Transverse colon (tissue), 4 donors: ENCODE results near the gene FAM83C. TPM values are rescaled to one million over a fixed set of nuclear protein-coding genes. Genes with fewer than 3 reads are reported as not detected.

Experiments used
- DNase-seq: peaks from one replicate; pipeline ENCODE4 v3.0.0-alpha.2; 2019
- H3K27ac ChIP-seq, 4 donors: fragments of 200-600 bp; sonication (generic); 2 replicates each; pipeline ENCODE4 v1.5.1; 2016 to 2018; ENCODE audit warnings: inconsistent platforms in 4 of 4
- H3K27me3 ChIP-seq: fragments of 200-600 bp; sonication (generic); 2 replicates; pipeline ENCODE4 v1.5.1; 2017; ENCODE audit warnings: inconsistent platforms
- H3K36me3 ChIP-seq, 4 donors: fragments of 200-600 bp; sonication (generic); 2 replicates each; pipeline ENCODE4 v1.5.1; 2017 to 2019; ENCODE audit warnings: inconsistent platforms in 4 of 4
- H3K4me1 ChIP-seq, 4 donors: fragments of 200-600 bp; sonication (generic); 2 replicates each; pipeline ENCODE4 v1.5.1; 2017 to 2020; ENCODE audit warnings: inconsistent platforms in 4 of 4
- H3K4me3 ChIP-seq, 4 donors: fragments of 200-600 bp; sonication (generic); 1 replicate in 1 of 4; 2 replicates in 3 of 4; pipeline versions ENCODE4 v1.5.1 to v1.6.1; 2017 to 2019; ENCODE audit warnings: inconsistent platforms in 4 of 4
- H3K9me3 ChIP-seq, 2 donors: fragments of 200-600 bp; sonication (generic); 2 replicates each; pipeline ENCODE4 v1.5.1; 2017 to 2019; ENCODE audit warnings: inconsistent platforms in 2 of 2
- EP300 ChIP-seq: sonication (generic); formaldehyde crosslinking; IDR thresholded peaks from one replicate; pipeline ENCODE4 v1.6.1; 2017; ENCODE audit warnings: antibody characterized with exemption, low read depth
- POLR2A ChIP-seq: fragments of 450-650 bp; IDR thresholded peaks from one replicate; pipeline ENCODE4 v1.6.1; 2016; ENCODE audit warnings: antibody characterized with exemption, mild to moderate bottlenecking, moderate library complexity
- POLR2AphosphoS5 ChIP-seq, 3 donors: sonication (generic); formaldehyde crosslinking; IDR thresholded peaks; one replicate each; pipeline ENCODE4 v1.6.1; 2016; ENCODE audit warnings: antibody characterized with exemption in 3 of 3
- WGBS, 2 donors: methylation state at CpG; one replicate each; pipeline ENCODE4 v1.1.5; 2018; ENCODE audit warnings: low coverage in 1 of 2; 5-methylcytosine and 5-hydroxymethylcytosine counted together
- in situ Hi-C, 4 donors: fragments of 200-750 bp; cut with MboI; loops; one replicate each; pipeline versions ENCODE4 v1.15.0 to v1.15.1; 2017; ENCODE audit warnings: low sequenced_read_pairs in 3 of 4, low pct_ligation_motif_present in 1 of 4, low pct_unique_long_range_greater_than_20kb in 1 of 4
- intact Hi-C: fragments of 100-400 bp; cut with DNase I; formaldehyde crosslinking; loops from one replicate; pipeline ENCODE4 v1.15.1; 2023; ENCODE audit warnings: low total_unique reads
- total RNA-seq, 4 donors: library from RNA; depleted of rRNA; stranded (reverse); fragments of >200 nt; gene quantifications; one replicate each; pipeline ENCODE4 v1.1.0, GENCODE V29; 2016
- TF ChIP-seq, protein P1 (sequence below), 5 experiments: fragments of 200-600 bp in 3 of 5; fragments of 450-650 bp in 2 of 5; sonication (generic) in 3 of 5; IDR thresholded peaks; 1 replicate in 2 of 5; 2 replicates in 3 of 5; pipeline ENCODE4 v1.5.1; 2016 to 2017; ENCODE audit warnings: antibody characterized with exemption in 5 of 5, inconsistent platforms in 3 of 5, mild to moderate bottlenecking in 2 of 5, moderate library complexity in 1 of 5

FAM83C gene
- total RNA-seq, 4 donors from 2014 or later, result 0.14 TPM; not detected in 3

DNA sequence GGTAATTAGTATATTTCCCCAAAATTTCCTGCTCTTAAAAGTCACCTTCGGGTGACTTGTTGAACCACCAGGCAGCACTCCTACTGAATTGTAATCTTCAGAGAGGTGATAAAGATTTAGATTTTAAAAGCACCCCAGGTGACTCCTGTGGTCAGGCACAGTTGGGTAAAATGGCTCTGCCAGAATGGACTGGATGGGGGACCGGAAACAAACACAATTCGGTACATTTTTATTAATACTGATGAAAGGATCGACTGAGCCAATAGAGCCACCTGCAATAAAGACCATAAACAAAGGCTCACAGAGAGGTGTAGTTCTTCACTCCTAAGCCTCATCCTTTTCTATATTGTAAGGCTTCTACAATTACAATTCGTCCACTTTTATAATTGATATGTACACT is 19.6 kb upstream of the FAM83C start:
- no peak for DNase-seq
- no peak for TF ChIP-seq EP300
- WGBS, 2 donors, result 83 to 87% methylated on average over 4 to 5 of the region's 5 CpGs
- intact Hi-C loops, result no loop called here
- Histone ChIP-seq H3K9me3 (no peaks in the 10 kb centered on the region), H3K27ac (no peak overlapping the region), H3K4me1 (peaks cover 7 to 15% (median 12%) of the 10 kb centered on the region in 4 donors), H3K36me3 (no peaks in the 10 kb centered on the region), H3K4me3 (no peak overlapping the region), H3K27me3 (no peaks in the 10 kb centered on the region)
- in situ Hi-C loops, result no loop called here

- Histone ChIP-seq H3K9me3 (no peaks in the 10 kb centered on the region), H3K36me3 (no peaks in the 10 kb centered on the region), H3K27ac (no peak overlapping the region), H3K4me3 (no peak overlapping the region), H3K27me3 (no peaks in the 10 kb centered on the region), H3K4me1 (peaks cover 7 to 18% (median 15%) of the 10 kb centered on the region in 4 donors)
- DNase-seq, result peak; percentile 55
- in situ Hi-C loops (no loop called here), intact Hi-C loops (no loop called here)
- TF ChIP-seq EP300, result no peak
- no peak for TF ChIP-seq POLR2A
- TF ChIP-seq, protein P1, sequence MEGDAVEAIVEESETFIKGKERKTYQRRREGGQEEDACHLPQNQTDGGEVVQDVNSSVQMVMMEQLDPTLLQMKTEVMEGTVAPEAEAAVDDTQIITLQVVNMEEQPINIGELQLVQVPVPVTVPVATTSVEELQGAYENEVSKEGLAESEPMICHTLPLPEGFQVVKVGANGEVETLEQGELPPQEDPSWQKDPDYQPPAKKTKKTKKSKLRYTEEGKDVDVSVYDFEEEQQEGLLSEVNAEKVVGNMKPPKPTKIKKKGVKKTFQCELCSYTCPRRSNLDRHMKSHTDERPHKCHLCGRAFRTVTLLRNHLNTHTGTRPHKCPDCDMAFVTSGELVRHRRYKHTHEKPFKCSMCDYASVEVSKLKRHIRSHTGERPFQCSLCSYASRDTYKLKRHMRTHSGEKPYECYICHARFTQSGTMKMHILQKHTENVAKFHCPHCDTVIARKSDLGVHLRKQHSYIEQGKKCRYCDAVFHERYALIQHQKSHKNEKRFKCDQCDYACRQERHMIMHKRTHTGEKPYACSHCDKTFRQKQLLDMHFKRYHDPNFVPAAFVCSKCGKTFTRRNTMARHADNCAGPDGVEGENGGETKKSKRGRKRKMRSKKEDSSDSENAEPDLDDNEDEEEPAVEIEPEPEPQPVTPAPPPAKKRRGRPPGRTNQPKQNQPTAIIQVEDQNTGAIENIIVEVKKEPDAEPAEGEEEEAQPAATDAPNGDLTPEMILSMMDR (IDR thresholded peaks at IDR 0.05), result no peak
- TF ChIP-seq POLR2AphosphoS5 (IDR thresholded peaks at IDR 0.05), result no peak
- WGBS, 2 donors, result 76% methylated on average over 2 of the region's 2 CpGs; no CpG with 5 or more reads in 1 of the 2 donors
Observed at GRCh38 chr20:35311409-35311808, 19.2 kb upstream of the FAM83C start.

DNA sequence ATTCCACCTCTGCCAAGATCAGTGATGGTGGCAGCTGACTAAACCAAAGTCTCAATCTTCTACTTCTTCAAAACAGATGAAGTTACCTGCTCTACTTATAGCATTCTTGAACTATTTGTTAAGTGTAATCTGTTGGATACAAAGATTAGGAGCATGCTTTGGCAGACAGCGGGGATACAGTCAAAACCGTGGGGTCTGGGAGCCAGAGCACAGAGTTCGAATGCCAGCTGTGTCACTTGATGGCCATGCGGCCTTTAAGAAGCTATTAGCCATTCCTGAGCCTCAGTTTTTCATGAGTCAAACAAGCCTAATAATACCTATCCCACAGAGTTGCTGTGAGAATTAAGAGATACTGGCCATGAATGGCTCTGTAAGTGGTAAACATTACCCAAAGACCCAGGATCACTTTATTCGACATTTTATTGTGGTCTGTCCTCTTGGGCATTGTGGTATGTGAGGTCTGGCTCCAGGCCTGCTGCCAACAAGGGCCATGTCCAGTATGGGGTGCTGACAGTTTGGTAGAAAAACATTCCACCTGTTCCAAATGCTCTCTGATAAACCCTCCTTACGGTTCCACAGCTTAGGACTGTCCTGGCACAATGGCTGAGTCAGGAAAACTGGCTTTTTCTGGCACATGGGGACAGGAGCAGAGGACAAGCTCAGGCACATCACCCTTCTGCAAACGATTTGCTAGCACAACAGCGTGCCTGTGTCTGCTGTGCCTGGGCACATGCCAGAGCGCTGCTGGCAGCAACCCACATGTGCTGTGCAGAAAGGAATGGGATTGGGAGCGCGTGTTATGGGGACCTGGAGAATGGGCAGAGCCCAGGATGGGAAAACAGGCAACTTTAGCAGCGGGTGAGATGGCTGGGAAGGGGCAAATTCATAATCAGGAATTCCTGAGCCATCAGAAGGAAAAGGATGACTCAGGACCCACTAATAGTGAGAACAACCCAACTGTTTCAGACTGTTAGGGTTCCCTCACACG is 15.7 kb upstream of the FAM83C start:
- Histone ChIP-seq H3K4me3 (no peak overlapping the region), H3K27me3 (no peaks in the 10 kb centered on the region), H3K27ac (peak overlapping the region; percentile 49 to 74 (median 64)), H3K36me3 (no peaks in the 10 kb centered on the region), H3K9me3 (no peaks in the 10 kb centered on the region), H3K4me1 (peaks cover 17 to 38% (median 30%) of the 10 kb centered on the region in 4 donors)
- intact Hi-C loops (loop anchor here (2.0 kb wide), 1 partner anchor 131 kb away; the partner anchor contains the start of gene GDF5), in situ Hi-C loops (loop anchor here in 2 of 4 donors (10.0 kb wide), 1 partner anchor 137 kb away; no protein-coding TSS in a partner anchor)
- DNase-seq, result no peak
- TF ChIP-seq POLR2AphosphoS5 (IDR thresholded peaks at IDR 0.05), result no peak
- TF ChIP-seq EP300, result no peak
- no peak for TF ChIP-seq POLR2A
- TF ChIP-seq, protein P1 (IDR thresholded peaks at IDR 0.05), result no peak
- 79 to 90% methylated on average over 2 to 13 of the region's 13 CpGs for WGBS, 2 donors

DNA sequence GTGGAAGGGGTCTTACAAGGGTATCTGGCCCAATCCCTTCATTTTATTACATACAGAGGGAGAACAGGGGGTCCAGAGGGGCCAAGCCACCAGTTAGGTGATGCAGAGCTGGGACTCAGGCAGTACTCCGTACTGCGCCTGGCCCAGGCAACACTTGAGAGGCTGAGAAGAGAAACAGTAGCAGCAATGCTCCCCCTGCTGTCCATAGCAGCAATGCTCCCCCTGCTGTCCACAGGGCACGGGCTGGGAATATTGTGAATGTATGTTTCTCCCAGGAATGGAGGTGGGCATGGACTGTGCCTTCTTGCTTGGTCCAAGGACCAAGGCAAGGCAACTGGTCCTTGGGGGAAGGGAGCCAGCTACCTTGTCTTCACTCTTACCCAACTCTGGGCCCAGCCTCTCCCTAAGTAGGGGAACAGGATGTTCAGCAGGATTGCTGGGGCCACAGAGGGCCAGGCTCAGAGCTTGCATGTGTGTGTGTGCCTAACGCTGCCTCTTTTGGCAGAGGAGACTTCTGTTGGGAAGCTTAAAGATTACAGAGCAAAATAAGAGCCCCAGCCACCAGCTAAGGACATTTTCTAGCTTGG is 14.8 kb upstream of the FAM83C start:
- Histone ChIP-seq H3K36me3 (no peaks in the 10 kb centered on the region), H3K27ac (peak overlapping the region; percentile 49 to 74 (median 64)), H3K27me3 (no peaks in the 10 kb centered on the region), H3K9me3 (no peaks in the 10 kb centered on the region), H3K4me1 (peaks cover 17 to 43% (median 30%) of the 10 kb centered on the region in 4 donors), H3K4me3 (no peak overlapping the region)
- DNase-seq, result peak; percentile 64
- in situ Hi-C loops, result loop anchor here in 2 of 4 donors (10.0 kb wide), 1 partner anchor 138 kb away; no protein-coding TSS in a partner anchor
- 40 to 41% methylated on average over 3 to 4 of the region's 4 CpGs for WGBS, 2 donors
- intact Hi-C loops, result loop anchor here (2.0 kb wide), 1 partner anchor 132 kb away; the partner anchor contains the start of gene GDF5
- TF ChIP-seq POLR2AphosphoS5 (IDR thresholded peaks at IDR 0.05), result no peak
- TF ChIP-seq, protein P1 (IDR thresholded peaks at IDR 0.05), result peak; percentile 55 to 72 (median 67)
